Measurements from ENCODE around the gene NCOA3.
A peak's percentile ranks its signal among the peaks of the same experiment; 100 is the strongest.

The NCOA3 gene

DNA sequence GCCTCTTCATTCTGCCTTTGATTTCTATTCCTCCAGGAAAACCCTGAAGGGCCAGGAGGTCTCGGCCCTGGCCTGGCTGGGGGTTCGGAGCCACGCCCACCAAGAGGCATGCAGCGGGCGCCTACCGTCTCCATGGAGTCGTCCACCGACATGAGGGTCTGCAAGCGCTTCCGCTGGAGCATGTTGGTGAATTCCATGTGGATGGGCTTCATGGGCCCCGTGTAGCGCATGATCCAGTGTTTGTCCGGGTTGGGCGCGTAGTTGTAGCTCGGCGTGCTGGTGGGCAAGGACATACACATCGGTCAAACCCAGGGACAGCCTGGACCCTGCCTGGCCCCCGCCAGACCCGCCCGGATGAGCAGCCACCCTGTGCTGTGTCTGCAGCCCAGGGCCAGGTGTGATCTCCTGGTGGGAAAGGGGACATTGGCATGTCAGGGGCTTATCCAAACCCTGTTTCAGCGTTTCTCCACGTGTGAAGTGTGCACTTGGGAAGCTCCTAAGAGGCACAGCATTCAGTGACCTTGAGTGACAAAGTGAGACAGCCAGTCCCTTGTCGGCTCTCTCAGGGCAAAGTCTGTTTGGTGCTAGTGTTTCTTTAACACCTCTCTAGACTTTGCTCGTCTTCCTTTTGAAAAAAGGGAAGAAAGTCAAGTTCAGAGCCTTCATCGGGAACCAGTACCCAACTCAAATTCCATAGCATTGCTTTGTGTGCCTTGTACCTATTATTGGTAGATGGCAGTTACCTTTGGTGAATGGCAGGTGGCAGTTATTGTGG, 182.8 kb downstream of the NCOA3 start:
- no peak overlapping the region for H3K18ac ChIP-seq (ENCODE audit: low read depth in 1 of 2, low read length in 2 of 2)
- no peak overlapping the region for H3K27ac ChIP-seq (ENCODE audit: low read length, poor library complexity, severe bottlenecking)
- H3K36me3 ChIP-seq (ENCODE audit: control insufficient read depth in 1 of 2, insufficient read depth in 2 of 2, low read depth in 1 of 2, low read length in 2 of 2), result peaks cover 0 to 38% of the 10 kb centered on the region in 2 experiments
- H3K27me3 ChIP-seq (ENCODE audit: control insufficient read depth in 1 of 2, insufficient read depth in 1 of 2, low read length in 2 of 2), result no peaks in the 10 kb centered on the region
- H3K4me3 ChIP-seq (ENCODE audit: insufficient read depth in 1 of 2, low read depth in 1 of 2, low read length in 2 of 2), result no peak overlapping the region
- H4K8ac ChIP-seq (ENCODE audit: low read length), result no peak overlapping the region
- H3K4me2 ChIP-seq (ENCODE audit: low read length, poor library complexity, severe bottlenecking), result no peak overlapping the region
- H3K4ac ChIP-seq (ENCODE audit: low read depth in 1 of 2, low read length in 2 of 2), result no peak overlapping the region
- no peak overlapping the region for H3K14ac ChIP-seq (ENCODE audit: low read length in 2 of 2)
- H2BK12ac ChIP-seq (ENCODE audit: low read length in 2 of 2), result no peak overlapping the region
- no peak overlapping the region for H2BK120ac ChIP-seq (ENCODE audit: low read depth, low read length)
- peaks cover 18% of the 10 kb centered on the region for H3K4me1 ChIP-seq (ENCODE audit: control insufficient read depth, insufficient read depth, low read depth, low read length)
- H2BK15ac ChIP-seq (ENCODE audit: low read depth, poor library complexity, severe bottlenecking), result no peak overlapping the region
- DNase-seq, result no peak
- 93% methylated on average over 26 of the region's 26 CpGs for WGBS
- no peak overlapping the region for H3K9ac ChIP-seq (ENCODE audit: low read length)
- H3K79me1 ChIP-seq (replicated peaks; ENCODE audit: low read length, poor library complexity, severe bottlenecking), result no peaks in the 10 kb centered on the region
- H3K23ac ChIP-seq (ENCODE audit: low read length in 2 of 2), result no peak overlapping the region
- no peak overlapping the region for H2AK5ac ChIP-seq (ENCODE audit: low read length, severe bottlenecking)
- no peaks in the 10 kb centered on the region for H3K9me3 ChIP-seq (ENCODE audit: control insufficient read depth, low read length)
- H2BK5ac ChIP-seq (ENCODE audit: low read depth, low read length, poor library complexity, severe bottlenecking), result no peak overlapping the region
- no peak overlapping the region for H2AFZ ChIP-seq (ENCODE audit: low read depth, low read length)
- H4K91ac ChIP-seq (ENCODE audit: low read length), result no peak overlapping the region

GRCh38 chr20:47686545-47686944, 184.9 kb downstream of the NCOA3 start:
- no peak overlapping the region for H2BK5ac ChIP-seq (ENCODE audit: low read depth, low read length, poor library complexity, severe bottlenecking)
- peak overlapping the region; percentile 21 for H3K27ac ChIP-seq (ENCODE audit: low read length, poor library complexity, severe bottlenecking)
- H3K4ac ChIP-seq (ENCODE audit: low read depth in 1 of 2, low read length in 2 of 2), result no peak overlapping the region
- peak; percentile 55 for DNase-seq
- no peak overlapping the region for H3K23ac ChIP-seq (ENCODE audit: low read length in 2 of 2)
- no peak overlapping the region for H4K91ac ChIP-seq (ENCODE audit: low read length)
- no peaks in the 10 kb centered on the region for H3K79me1 ChIP-seq (replicated peaks; ENCODE audit: low read length, poor library complexity, severe bottlenecking)
- no peak overlapping the region for H2BK120ac ChIP-seq (ENCODE audit: low read depth, low read length)
- no peak overlapping the region for H2AFZ ChIP-seq (ENCODE audit: low read depth, low read length)
- H2BK12ac ChIP-seq (ENCODE audit: low read length in 2 of 2), result no peak overlapping the region
- H3K4me3 ChIP-seq (ENCODE audit: insufficient read depth in 1 of 2, low read depth in 1 of 2, low read length in 2 of 2), result no peak overlapping the region
- WGBS, result 80% methylated on average over 14 of the region's 14 CpGs
- H3K36me3 ChIP-seq (ENCODE audit: control insufficient read depth in 1 of 2, insufficient read depth in 2 of 2, low read depth in 1 of 2, low read length in 2 of 2), result peaks cover 0 to 37% of the 10 kb centered on the region in 2 experiments
- peaks cover 18% of the 10 kb centered on the region for H3K9me3 ChIP-seq (ENCODE audit: control insufficient read depth, low read length)
- H2BK15ac ChIP-seq (ENCODE audit: low read depth, poor library complexity, severe bottlenecking), result no peak overlapping the region
- no peak overlapping the region for H3K18ac ChIP-seq (ENCODE audit: low read depth in 1 of 2, low read length in 2 of 2)
- H3K4me1 ChIP-seq (ENCODE audit: control insufficient read depth, insufficient read depth, low read depth, low read length), result peaks cover 20% of the 10 kb centered on the region
- no peaks in the 10 kb centered on the region for H3K27me3 ChIP-seq (ENCODE audit: control insufficient read depth in 1 of 2, insufficient read depth in 1 of 2, low read length in 2 of 2)
- no peak overlapping the region for H4K8ac ChIP-seq (ENCODE audit: low read length)
- no peak overlapping the region for H2AK5ac ChIP-seq (ENCODE audit: low read length, severe bottlenecking)
- H3K9ac ChIP-seq (ENCODE audit: low read length), result peak overlapping the region; percentile 60
- H3K4me2 ChIP-seq (ENCODE audit: low read length, poor library complexity, severe bottlenecking), result peak overlapping the region; percentile 37
- H3K14ac ChIP-seq (ENCODE audit: low read length in 2 of 2), result no peak overlapping the region

DNA sequence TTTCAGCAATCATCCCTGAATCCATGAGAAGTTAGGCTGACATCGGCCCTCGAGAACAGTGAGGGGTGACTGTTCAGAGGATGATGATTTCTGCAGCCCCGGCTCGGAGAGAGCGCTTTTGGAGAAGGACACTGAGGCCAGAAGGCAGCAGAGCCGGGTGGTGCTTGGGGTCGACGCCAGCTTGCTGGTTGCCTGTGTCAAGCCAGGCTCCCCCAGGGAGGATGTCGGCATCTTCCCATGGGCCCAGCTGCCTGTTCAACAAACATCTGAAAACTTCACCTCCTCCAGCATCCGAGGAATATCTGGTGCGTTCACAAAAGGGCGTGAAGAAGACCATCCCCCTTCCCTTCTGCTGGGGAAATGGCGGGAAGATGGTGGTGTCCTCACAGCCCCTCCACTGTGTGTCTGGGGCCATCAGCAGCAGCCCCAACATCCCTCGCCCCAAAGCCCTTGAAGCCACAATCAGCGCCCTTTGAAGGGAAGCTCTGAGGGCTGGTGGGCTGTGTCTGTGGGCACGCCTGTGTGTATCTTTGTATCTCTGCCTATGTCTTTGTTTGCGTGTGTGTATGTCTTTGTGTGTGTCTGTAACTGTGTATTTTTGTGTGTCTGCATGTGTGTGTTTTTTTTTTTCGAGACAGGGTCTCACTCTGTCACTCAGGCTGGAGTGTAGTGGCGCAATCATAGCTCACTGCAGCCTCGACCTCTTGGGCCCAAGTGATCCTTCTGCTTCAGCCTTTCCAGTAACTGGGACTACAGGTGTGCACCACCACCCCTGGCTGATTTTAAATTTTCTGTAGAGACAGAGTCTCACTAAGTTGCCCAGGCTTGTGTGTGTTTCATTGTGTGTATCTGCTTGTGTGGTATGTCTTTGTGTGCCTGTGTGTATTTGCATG, 185.7 kb downstream of the NCOA3 start:
- Histone ChIP-seq H3K4me2 (ENCODE audit: low read length, poor library complexity, severe bottlenecking) (no peak overlapping the region), H3K23ac (ENCODE audit: low read length in 2 of 2) (no peak overlapping the region), H2BK15ac (ENCODE audit: low read depth, poor library complexity, severe bottlenecking) (no peak overlapping the region), H3K9me3 (ENCODE audit: control insufficient read depth, low read length) (peaks cover 24% of the 10 kb centered on the region), H3K27ac (ENCODE audit: low read length, poor library complexity, severe bottlenecking) (peak overlapping the region; percentile 12), H2BK5ac (ENCODE audit: low read depth, low read length, poor library complexity, severe bottlenecking) (no peak overlapping the region), H3K4ac (ENCODE audit: low read depth in 1 of 2, low read length in 2 of 2) (no peak overlapping the region), H4K91ac (ENCODE audit: low read length) (no peak overlapping the region), H3K18ac (ENCODE audit: low read depth in 1 of 2, low read length in 2 of 2) (no peak overlapping the region), H2AFZ (ENCODE audit: low read depth, low read length) (no peak overlapping the region), H2BK12ac (ENCODE audit: low read length in 2 of 2) (no peak overlapping the region), H4K8ac (ENCODE audit: low read length) (no peak overlapping the region), H3K27me3 (ENCODE audit: control insufficient read depth in 1 of 2, insufficient read depth in 1 of 2, low read length in 2 of 2) (no peaks in the 10 kb centered on the region), H3K79me1 (replicated peaks; ENCODE audit: low read length, poor library complexity, severe bottlenecking) (no peaks in the 10 kb centered on the region), H3K4me1 (ENCODE audit: control insufficient read depth, insufficient read depth, low read depth, low read length) (peaks cover 20% of the 10 kb centered on the region), H3K4me3 (ENCODE audit: insufficient read depth in 1 of 2, low read depth in 1 of 2, low read length in 2 of 2) (no peak overlapping the region), H3K9ac (ENCODE audit: low read length) (peak overlapping the region; percentile 32), H2AK5ac (ENCODE audit: low read length, severe bottlenecking) (no peak overlapping the region), H3K36me3 (ENCODE audit: control insufficient read depth in 1 of 2, insufficient read depth in 2 of 2, low read depth in 1 of 2, low read length in 2 of 2) (peaks cover 0 to 35% of the 10 kb centered on the region in 2 experiments), H2BK120ac (ENCODE audit: low read depth, low read length) (no peak overlapping the region), H3K14ac (ENCODE audit: low read length in 2 of 2) (no peak overlapping the region)
- WGBS, result 95% methylated on average over 20 of the region's 20 CpGs
- DNase-seq, result no peak

Data from mesenchymal stem cell (in vitro differentiated cells and primary cell).